A549 treated with DMSO at 1 μM for 4 hours (cell line): ENCODE data around the gene STON2. TPM values are rescaled to one million over a fixed set of nuclear protein-coding genes. Genes with fewer than 3 reads are reported as not detected.

Experiments used
- total RNA-seq: library from RNA; stranded (reverse); fragments of 200-300 nt; extraction: Qiagen RNA extraction; gene quantifications from 5 replicates; pipeline ENCODE4 v1.2.3, GENCODE V29; 2022; ENCODE audit warnings: low read depth

Gene STON2, protein sequence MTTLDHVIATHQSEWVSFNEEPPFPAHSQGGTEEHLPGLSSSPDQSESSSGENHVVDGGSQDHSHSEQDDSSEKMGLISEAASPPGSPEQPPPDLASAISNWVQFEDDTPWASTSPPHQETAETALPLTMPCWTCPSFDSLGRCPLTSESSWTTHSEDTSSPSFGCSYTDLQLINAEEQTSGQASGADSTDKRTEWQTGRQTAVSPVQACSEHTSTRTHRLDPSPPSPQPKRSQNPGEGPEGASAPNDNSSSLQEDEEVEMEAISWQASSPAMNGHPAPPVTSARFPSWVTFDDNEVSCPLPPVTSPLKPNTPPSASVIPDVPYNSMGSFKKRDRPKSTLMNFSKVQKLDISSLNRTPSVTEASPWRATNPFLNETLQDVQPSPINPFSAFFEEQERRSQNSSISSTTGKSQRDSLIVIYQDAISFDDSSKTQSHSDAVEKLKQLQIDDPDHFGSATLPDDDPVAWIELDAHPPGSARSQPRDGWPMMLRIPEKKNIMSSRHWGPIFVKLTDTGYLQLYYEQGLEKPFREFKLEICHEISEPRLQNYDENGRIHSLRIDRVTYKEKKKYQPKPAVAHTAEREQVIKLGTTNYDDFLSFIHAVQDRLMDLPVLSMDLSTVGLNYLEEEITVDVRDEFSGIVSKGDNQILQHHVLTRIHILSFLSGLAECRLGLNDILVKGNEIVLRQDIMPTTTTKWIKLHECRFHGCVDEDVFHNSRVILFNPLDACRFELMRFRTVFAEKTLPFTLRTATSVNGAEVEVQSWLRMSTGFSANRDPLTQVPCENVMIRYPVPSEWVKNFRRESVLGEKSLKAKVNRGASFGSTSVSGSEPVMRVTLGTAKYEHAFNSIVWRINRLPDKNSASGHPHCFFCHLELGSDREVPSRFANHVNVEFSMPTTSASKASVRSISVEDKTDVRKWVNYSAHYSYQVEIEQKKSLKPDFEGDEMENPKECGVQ
- total RNA-seq = 0.66 to 1.3 TPM (median 0.99 TPM) in 5 replicates

DNA sequence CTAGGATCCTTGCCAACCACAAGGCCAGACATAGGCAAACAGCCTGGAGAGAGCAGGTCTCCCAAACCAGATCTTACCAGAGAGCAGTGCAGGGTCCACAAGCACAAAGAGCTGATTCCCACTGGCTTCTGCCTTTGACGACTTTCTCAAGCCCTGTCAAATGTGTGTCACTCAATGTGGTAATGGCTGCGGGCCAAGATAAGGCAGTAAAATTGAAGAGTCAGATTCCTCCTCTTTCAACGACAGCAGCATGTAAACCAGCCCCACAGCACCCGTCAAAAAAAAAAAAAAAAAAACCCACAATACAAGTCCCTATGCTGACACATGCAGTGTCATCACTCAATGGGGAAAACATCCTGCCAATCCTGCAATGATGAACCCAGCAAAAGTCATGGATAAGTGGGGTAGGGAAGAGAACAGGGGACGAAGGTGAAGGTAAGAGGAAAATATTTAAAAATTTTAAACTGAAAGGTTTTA lies at the start of gene STON2:
TSS of gene STON2 (minus strand) at position 123 of the 477 bp plus-strand sequence. CDS start 1,942 bp downstream, outside the sequence.

DNA sequence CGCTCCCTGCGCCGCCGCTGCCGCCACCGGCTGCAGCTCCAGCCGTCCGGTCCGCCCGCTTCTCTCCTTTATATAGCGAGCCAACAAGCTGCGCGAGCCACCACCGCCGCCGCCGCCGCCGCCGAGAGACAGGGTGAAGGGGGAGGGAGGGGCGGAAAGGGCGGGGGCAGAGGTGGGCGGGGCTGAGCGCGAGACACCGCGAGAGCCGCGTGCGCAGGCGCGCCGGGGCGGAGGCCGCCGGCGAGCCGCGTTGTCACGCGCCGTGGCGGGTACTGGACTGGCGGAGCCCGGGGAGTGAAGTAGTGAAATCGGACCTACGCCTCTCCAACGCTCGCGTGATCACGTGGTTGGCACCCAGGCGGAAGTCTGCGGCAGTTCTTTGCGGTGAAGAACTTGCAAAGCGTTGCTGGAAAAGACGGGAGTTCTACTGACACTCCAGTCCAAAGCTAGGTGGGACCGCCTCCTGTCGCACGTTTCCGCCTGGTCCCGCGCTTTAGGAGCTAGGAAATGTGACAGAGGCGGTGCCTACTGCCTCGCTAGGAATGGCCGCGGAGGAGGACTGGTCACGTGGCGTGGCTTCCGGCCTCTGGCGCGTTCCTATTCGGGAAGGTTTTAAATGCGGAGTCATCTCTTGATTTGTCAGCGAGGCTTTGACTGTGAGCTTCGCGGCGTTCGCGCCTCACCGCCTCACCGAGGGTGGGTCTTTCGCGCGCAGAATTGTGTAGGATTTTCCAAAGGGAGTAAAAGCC lies 179.1 kb downstream of the STON2 start, which contains the start of gene GTF2A1:
TSS of gene GTF2A1 (minus strand) at position 130 of the 749 bp plus-strand sequence. CDS start 441 bp downstream, outside the sequence.

Other genes starting within 250 kb of the STON2 start
- 12.4 to 18.8 TPM (median 16.8 TPM) in 5 replicates for gene GTF2A1, start 179.4 kb downstream of the STON2 start, total RNA-seq
- 19.7 to 34.2 TPM (median 28.2 TPM) in 5 replicates for gene SEL1L, start 133.5 kb upstream of the STON2 start, total RNA-seq